ENCODE results near the gene ZNF324B. TPM values are rescaled to one million over a fixed set of nuclear protein-coding genes. Genes with fewer than 3 reads are reported as not detected.

Gene ZNF324B
- total and polyA plus RNA-seq, 2 of the 4 experiments (the other 2 are of a cell fraction): 3.5 to 4.1 TPM

GRCh38 chr19:58453743-58454142 lies 2.3 kb downstream of the ZNF324B start:
- in situ Hi-C loops (cut with MboI; ENCODE audit: low sequenced_read_pairs): no loop called here

More at GRCh38 chr19:58453743-58454142, 2.3 kb downstream of the ZNF324B start:
- Histone ChIP-seq H2AFZ (replicated peaks; ENCODE audit: low read length, poor library complexity) (no peak overlapping the region), H3K9me3 (ENCODE audit: control insufficient read depth, insufficient read depth, low read length) (no peaks in the 10 kb centered on the region; the same call in none of the 2 replicates), H3K4me1 (ENCODE audit: control insufficient read depth, insufficient read depth, low read length) (no peaks in the 10 kb centered on the region), H3K56ac (ENCODE audit: extremely low read depth, insufficient read depth, low read length) (no peak overlapping the region), H3K4me2 (ENCODE audit: low read depth, low read length) (no peak overlapping the region), H3K9ac (ENCODE audit: low read depth, low read length) (no peak overlapping the region), H3K4ac (ENCODE audit: low read depth, low read length) (no peak overlapping the region), H4K20me1 (ENCODE audit: insufficient read depth, low read length) (no peaks in the 10 kb centered on the region), H2AK5ac (ENCODE audit: low read depth, low read length) (no peak overlapping the region), H3K36me3 (ENCODE audit: control insufficient read depth, insufficient read depth, low read length) (peaks cover 19% of the 10 kb centered on the region), H2BK20ac (ENCODE audit: low read depth, low read length) (no peak overlapping the region), H3K27ac (ENCODE audit: insufficient read depth, low read length) (no peak overlapping the region), H3K18ac (ENCODE audit: low read depth, low read length) (no peak overlapping the region), H3K23ac (ENCODE audit: low read depth, low read length) (no peak overlapping the region), H2BK15ac (ENCODE audit: low read depth, low read length) (no peak overlapping the region), H4K5ac (ENCODE audit: low read depth, low read length) (no peak overlapping the region), H4K91ac (ENCODE audit: insufficient read depth, low read depth, low read length) (no peak overlapping the region), H3K9me1 (ENCODE audit: insufficient read depth, low read length) (peaks cover 16% of the 10 kb centered on the region), H3K27me3 (ENCODE audit: control insufficient read depth, insufficient read depth, low read length) (no peaks in the 10 kb centered on the region), H3K14ac (replicated peaks; ENCODE audit: low read depth, low read length) (no peak overlapping the region), H2BK5ac (ENCODE audit: low read depth, low read length, poor library complexity, severe bottlenecking) (no peak overlapping the region), H2AK9ac (replicated peaks; ENCODE audit: low read depth, low read length, poor library complexity) (peak overlapping the region; percentile 15), H4K8ac (ENCODE audit: low read depth in 2 of 2, low read length in 2 of 2) (no peak overlapping the region), H3K4me3 (ENCODE audit: insufficient read depth, low read depth, low read length) (no peak overlapping the region), H2BK120ac (ENCODE audit: low read depth, low read length) (no peak overlapping the region), H3K79me1 (ENCODE audit: low read depth in 1 of 2, low read length in 2 of 2) (peaks cover 8 to 13% of the 10 kb centered on the region in 2 experiments; a peak in 2 of 4 replicates)
- dilution Hi-C loops (cut with HindIII; ENCODE audit: low sequenced_read_pairs, unreplicated experiment) (no loop called here), intact Hi-C loops (cut with micrococcal nuclease) (no loop called here)
- ATAC-seq (ENCODE audit: low read depth) (no peak), DNase-seq (no peak)
- CTCF ChIA-PET: no interaction called here
- no TSS peak for BruUV-seq (replicated peaks)
- 94% methylated on average over 3 of the region's 6 CpGs; no CpG with 5 or more reads in 1 of the 2 experiments for whole genome bisulfite sequencing, 2 experiments (ENCODE audit: extremely low coverage in 2 of 2, insufficient read length in 1 of 2)
- POLR2A ChIA-PET (ENCODE audit: unreplicated experiment): no interaction called here
- TF ChIP-seq RFX5 (IDR thresholded peaks at IDR 0.05; ENCODE audit: low read depth, low read length): no peak
